ENCODE results near the gene FUZ.

The FUZ gene

DNA sequence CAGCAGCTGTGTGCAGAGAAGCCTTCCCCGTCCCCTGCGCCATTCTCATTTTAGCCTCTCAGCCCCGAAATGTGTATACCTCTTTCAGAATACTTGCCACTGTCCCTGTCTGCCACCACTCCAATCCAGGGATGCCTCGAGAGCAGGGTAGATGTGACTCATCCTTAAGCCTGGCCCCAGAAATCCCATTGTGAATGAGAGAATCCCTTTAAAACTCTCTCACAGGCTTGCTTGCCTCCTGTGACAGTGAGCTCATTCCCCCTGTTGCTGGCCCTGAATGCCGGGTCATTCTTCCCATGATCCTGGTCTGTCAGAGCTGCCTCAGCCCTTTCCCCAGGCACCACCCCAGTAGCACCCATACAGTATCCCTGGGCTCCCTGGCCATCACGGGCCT lies 36.7 kb downstream of the FUZ start:
- no peak for DNase-seq

DNA sequence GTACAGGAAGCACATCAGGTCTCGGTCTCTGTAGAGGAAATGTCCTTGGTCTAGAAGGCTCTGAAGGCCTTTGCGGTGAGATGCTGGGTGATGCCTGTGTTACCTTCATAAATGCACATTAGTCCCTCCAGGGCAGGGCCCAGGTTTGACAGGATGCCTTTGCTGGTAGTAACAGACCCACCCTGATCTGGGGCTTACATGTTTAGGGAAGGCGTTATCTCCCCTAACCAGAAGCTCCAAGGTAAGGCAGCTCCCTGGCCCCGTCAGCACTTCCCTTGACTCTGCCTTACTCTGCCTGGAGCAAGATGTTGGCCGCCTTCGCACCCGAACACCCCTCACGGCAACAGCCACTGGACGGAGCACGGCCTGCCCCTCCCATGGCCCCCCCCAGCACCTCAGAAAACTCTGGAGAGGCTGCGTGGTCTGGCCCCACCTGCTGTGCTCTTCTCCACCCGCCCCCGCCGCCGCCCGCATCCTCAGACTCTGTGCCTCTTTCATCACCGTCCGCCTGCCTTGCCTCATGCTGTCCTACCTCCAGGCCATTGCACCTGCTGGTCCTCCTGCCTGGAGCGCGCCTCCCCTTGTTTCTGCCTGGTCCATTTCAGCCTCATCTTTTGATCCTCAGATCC lies 37.2 kb downstream of the FUZ start:
- DNase-seq, result no peak

DNA sequence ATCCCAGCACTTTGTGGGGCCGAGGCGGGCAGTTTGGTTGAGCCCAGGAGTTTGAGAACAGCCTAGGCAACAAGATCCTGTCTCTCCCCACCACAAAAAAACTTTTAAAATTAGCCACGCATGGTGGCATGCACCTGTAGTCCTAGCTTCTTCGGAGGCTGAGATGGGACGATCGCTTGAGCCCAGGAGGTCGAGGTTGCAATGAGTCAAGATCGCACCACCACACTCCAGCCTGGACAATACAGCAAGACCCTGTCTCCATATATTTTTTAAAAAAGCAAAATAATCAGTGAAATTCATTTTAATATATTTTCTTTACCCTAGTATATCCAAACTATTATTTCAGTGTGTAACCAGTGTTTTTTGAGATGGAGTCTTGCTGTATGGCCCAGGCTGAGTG lies 38.1 kb downstream of the FUZ start:
- DNase-seq, result no peak

DNA sequence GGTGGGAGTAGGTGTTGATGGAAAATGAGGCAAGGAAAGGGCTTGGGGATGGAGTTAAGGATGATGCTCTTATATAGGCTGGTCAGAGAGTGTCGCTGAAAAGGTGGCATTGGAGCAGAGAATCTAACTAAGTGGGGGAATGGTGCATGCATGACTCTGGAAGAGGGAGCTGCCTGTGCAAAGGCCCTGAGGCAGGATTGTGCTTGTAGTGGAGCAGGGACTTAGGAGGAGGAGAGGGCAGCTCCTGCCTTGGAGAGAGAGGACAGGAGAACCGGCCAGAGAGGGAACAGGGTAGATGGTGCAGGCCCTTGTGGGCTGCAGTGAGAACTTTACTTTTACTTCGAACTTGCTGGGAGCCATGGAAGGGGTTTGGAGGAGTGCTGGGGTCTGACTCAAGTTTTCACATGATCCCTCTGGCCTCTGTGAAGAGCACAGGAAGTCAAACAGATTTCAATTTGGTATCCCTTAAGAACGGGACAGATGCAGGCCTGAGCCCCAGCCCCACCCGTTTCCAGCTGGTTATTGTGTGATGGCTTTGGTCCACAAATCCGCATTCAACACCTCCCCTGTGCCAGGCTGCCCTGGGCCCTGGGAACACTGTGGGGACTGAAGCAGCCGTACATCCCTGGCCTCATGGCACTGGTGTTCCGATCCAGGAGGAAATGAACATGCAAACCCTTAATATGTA lies 39.3 kb downstream of the FUZ start:
- no peak for DNase-seq

DNA sequence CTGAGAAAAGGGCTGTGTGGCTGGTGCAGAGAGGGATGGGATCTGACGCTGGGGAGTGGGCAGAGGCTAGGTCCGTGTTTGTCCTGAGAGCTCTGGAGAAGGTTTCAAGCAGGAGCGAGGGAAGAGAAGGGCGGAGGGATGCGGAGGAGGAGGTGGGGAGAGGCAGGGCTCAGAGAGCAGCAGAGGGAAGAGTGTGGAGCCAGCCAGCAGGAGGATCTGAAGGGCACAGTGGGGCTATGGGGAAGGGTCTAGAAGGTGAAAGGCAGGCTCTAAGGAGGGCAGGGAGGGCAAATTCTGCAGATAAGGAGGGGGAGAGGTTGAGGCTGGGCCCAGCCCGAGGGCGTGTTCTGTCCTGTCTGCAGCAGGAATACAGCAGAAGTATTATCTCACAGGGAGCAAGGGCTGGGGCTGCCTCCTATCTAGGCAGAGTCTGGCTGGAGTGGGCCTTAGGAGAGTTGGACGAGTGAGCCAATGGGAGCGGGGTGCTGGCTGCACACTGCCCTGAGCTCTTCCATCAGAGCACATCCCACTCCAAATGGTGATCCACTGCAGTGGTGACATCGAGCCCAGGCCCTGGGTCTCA lies 40.2 kb downstream of the FUZ start:
- DNase-seq, result no peak

DNA sequence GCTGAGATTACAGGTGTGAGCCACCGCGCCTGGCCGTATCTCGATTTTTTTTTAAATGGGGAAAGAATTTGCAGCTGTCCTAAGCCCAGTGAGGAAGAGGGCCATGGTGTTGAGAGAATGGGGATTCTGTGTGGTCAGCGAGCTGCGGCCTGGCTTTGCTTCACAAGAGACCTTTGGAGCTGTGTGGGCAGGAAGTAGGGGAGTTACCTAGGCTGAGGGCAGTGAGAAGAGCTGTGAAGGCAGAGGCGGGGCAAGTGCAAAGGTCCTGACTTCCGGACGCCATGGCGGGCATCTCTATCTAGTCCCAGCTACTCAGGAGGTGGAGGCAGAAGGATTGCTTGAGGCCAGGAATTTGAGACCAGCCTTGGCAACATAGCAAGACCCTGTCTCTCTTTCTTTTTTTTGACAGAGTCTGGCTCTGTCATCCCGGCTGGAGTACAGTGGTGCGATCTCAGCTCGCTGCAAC lies 41.4 kb downstream of the FUZ start:
- no peak for DNase-seq

DNA sequence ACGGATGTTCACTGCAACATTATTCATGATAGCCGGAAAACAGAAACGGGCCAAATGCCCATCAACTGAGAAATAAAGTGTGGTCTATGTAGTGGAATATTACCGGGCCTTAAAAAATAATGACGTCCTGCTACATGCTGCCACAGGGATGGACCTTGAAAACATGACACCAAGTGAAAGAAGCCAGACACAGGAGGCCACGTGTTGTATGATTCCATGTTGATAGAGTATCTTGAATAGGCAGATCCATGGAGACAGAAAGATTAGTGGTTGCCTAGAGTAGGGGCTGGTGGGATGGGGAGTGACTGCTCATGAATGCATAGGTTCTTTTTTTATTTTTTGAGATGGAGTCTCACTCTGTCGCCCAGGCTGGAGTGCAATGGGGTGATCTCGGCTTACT lies 42.6 kb downstream of the FUZ start:
- no peak for DNase-seq

DNA sequence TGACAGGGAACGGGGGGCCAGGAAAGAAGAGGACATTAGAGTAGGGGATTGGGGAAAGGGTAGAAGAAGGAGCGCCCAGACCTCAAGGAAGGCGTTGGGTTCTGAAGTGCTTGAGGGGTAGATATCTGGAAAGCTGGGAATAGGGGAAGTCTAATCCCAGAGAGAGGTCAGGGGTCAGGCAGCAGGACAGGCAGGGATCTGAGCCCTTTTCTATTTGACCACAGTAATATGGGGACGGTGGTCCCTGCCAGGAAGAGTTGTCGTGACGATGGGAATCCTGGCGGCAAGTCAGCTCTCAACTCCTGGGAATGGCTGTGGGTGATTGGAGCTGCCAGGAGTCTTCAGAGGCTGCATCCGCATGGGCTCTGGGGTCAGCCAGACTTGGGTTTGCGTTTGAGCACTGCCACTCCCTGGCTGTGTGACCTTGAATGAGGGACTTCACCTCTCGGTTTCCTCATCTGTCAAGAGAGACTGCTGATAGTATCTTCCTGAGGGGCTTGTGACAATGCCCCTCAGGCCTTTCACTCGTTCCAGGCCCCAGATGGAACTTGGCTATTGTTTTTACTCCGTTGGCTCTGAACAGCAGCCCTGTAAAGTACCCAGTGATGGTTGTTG lies 45.0 kb downstream of the FUZ start:
- DNase-seq, result no peak

DNA sequence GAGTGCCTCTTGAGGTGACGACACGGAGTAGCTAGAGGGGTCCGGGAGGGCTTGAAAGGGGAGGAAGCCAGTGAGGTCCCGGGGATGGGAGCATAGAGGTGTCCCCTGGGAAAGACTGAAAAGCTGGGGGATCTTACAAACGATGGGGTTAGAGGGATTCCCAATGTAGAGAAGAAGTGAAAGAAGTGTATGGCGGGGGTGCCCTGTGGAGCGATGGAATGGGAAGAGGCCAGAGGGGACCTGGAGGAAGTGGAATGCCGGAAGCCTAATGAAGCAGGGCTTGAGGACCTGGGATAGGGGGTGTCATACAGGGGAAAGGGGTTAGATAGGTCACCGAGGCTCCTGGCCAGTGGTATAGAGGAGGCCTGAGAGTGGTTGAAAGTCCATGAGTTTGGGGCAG lies 45.7 kb downstream of the FUZ start:
- DNase-seq, result no peak

DNA sequence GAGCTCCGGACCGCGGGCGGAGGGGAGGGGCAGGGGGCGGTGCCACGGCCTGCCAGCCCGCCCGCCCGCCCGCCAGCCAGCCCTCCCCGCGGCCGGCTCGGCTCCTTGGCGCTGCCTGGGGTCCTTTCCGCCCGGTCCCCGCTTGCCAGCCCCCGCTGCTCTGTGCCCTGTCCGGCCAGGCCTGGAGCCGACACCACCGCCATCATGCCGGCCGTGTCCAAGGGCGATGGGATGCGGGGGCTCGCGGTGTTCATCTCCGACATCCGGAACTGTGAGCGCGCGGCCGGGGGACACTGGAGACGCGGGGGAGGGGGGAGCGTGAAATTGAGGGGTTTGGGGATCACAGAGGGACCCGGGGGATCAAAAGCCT lies 46.2 kb downstream of the FUZ start, which contains the start of gene AP2A1:
Gene AP2A1, plus strand, starts transcription at position 72 of the 370 bp plus-strand sequence. Its CDS starts 133 bp downstream, at position 205.
- DNase-seq, result no peak

DNA sequence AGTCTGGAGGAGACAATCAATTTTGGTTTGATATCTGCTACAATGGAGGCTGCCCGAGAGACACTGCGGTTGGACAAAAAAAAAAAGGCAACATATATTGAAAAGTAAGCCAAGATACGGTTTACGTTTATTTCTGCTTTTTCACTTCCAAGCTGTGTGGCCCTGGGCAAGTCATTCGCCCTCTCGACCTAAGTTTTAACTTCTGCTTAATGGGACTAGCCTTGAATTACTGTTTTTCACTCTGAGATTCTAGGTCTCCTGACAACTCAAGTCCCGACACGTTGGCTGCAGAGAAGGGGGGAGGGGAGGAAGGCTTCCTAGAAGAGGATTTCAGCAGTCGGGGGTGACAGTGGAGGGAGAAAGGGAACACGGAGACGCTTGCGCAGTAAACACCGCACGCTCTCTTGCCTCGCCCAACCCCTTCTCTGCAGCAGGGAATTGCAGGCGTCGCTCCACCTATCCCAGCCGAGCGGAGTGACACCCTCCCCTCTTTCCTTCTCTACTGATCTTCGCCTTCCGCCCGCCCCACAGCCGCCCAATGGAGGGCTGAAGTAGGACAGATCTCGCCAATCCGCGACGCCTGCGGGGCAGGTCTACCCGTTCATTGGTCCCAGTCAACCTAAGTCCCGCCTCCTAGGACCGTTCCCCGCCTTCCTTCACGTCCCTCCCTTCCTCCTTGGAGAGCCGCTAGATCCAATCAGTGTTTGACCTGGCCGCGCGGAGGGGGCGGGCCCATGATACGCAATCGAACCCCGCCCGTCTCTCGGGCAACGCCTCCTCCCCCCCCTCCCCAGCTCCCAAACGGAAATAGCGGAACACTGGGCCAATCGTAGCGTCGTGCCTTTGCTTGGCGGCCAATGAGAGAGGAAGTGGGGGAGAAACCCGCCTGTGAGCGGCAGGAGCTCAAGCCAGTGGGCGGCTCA lies 46.8 kb downstream of the FUZ start:
- DNase-seq, result peak; percentile 100

DNA sequence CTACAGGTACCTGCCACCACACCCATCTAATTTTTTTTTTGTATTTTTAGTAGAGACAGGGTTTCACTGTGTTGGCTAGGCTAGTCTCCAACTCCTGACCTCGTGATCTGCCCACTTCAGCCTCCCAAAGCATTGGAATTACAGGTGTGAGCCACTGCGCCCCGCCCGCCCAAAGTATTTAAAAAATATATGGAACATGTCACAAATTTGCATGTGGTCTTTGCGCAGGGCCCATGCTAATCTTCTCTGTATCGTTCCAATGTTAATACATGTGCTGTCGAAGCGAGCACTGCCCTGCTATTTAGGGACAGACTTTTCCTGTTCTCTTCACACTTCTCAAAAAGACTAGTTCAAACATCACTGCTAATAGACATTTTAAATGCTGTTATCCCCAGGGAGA lies 48.8 kb downstream of the FUZ start:
- DNase-seq, result no peak

DNA sequence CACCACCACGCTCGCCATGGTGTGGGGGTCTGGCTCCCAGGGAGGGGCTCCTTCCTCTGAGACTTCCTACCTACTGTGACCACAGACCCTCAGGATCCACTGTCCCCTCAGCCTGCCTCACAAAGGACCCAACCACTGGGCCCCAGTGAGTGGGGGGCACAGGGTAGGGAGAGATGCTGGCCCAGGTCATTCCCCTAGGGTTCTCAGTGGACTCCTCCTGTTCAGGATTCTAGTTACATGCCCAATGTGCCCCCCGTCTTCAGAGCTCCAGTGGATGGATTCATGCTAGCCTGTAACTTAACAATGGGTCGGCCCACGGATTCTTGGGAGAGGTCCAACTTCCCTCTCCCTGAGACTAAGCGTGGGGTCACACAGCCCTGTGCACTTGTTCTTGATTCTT lies 49.9 kb downstream of the FUZ start, which contains the start of gene TSKS:
Gene TSKS, minus strand, starts transcription at position 77 of the 400 bp plus-strand sequence. Its CDS starts 59 bp downstream, at position 18.
- DNase-seq, result no peak

DNA sequence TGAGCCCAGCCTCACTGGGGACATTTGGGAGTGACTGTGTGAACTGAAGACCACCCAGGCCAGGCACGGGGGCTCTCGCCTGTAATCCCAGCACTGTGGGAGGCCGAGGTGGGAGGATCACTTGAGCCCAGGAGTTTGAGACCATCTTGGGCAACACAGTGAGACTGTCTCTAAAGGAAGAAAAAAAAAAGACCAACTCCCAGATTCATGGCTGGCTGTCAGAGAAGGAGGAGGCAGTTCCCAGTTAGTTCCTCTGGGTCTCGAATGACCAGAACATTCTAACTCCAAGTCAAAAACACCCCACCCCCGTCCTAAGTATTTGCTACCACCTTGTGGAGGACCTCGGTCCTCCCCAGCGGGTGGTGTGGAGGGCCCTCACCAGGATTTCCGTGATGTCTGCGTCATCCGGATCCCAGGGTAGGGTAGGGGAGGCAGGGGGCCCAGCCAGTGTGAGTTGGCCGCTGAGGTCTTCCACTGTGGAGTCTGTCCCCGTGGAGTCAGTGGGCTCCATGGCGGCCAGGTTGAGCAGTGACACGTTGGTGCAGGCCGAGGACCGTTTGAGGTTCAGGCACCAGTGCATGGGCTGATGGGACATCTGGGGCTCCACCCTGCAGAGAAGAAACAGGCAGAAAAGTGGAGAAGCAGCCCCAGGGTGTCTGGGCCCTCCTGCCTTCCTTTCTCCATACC lies 51.3 kb downstream of the FUZ start:
- peak; percentile 48 for DNase-seq

DNA sequence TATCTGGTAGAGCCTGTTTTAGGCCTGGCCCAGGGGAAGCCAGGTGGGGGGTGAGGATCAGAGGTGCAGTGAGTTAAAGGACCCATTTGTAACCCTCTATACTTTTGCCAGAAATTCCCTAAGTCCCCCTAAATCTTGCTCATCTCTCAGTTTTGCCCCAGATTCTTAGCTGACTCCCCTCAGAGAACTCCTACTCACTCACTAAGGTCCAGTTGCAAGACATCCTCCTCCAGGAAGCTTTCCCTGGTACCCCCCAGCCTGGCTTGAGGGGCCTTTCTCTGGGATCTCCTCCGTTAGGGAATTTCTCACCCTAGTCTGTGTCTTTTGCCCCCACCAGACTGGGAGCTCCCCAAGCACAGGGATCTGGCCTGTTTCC lies 51.9 kb downstream of the FUZ start:
- no peak for DNase-seq

DNA sequence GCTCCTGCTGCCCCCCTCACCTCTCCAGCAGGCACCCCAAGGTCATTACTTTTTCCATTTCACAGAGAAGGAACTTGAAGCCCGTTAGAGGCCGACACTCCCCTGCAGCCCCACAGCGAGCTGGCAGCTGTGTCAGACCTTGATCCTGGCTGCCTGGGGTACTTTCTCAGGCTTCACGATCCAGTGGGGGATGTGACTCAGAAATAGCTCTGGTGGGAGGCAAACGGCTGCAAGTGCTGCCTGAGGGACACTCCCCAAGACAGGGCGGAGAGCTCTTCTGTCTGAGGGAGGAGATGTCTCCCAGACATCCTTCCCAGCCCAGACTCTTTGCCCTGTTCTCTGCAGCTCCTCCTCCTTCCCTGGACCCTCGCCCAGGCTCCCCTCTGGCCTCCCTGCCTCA lies 54.8 kb downstream of the FUZ start:
- peak; percentile 80 for DNase-seq
